Transverse colon (tissue), 4 donors: ENCODE results near the gene ANO9. TPM values are rescaled to one million over a fixed set of nuclear protein-coding genes. Genes with fewer than 3 reads are reported as not detected.

Experiments
- DNase-seq: peaks from one replicate; pipeline ENCODE4 v3.0.0-alpha.2; 2019
- H3K27ac ChIP-seq, 4 donors: fragments of 200-600 bp; sonication (generic); 2 replicates each; pipeline ENCODE4 v1.5.1; 2016 to 2018; ENCODE audit warnings: inconsistent platforms in 4 of 4
- H3K27me3 ChIP-seq: fragments of 200-600 bp; sonication (generic); 2 replicates; pipeline ENCODE4 v1.5.1; 2017; ENCODE audit warnings: inconsistent platforms
- H3K36me3 ChIP-seq, 4 donors: fragments of 200-600 bp; sonication (generic); 2 replicates each; pipeline ENCODE4 v1.5.1; 2017 to 2019; ENCODE audit warnings: inconsistent platforms in 4 of 4
- H3K4me1 ChIP-seq, 4 donors: fragments of 200-600 bp; sonication (generic); 2 replicates each; pipeline ENCODE4 v1.5.1; 2017 to 2020; ENCODE audit warnings: inconsistent platforms in 4 of 4
- H3K4me3 ChIP-seq, 4 donors: fragments of 200-600 bp; sonication (generic); 1 replicate in 1 of 4; 2 replicates in 3 of 4; pipeline versions ENCODE4 v1.5.1 to v1.6.1; 2017 to 2019; ENCODE audit warnings: inconsistent platforms in 4 of 4
- H3K9me3 ChIP-seq, 2 donors: fragments of 200-600 bp; sonication (generic); 2 replicates each; pipeline ENCODE4 v1.5.1; 2017 to 2019; ENCODE audit warnings: inconsistent platforms in 2 of 2
- EP300 ChIP-seq: sonication (generic); formaldehyde crosslinking; IDR thresholded peaks from one replicate; pipeline ENCODE4 v1.6.1; 2017; ENCODE audit warnings: antibody characterized with exemption, low read depth
- POLR2A ChIP-seq: fragments of 450-650 bp; IDR thresholded peaks from one replicate; pipeline ENCODE4 v1.6.1; 2016; ENCODE audit warnings: antibody characterized with exemption, mild to moderate bottlenecking, moderate library complexity
- POLR2AphosphoS5 ChIP-seq, 3 donors: sonication (generic); formaldehyde crosslinking; IDR thresholded peaks; one replicate each; pipeline ENCODE4 v1.6.1; 2016; ENCODE audit warnings: antibody characterized with exemption in 3 of 3
- WGBS, 2 donors: methylation state at CpG; one replicate each; pipeline ENCODE4 v1.1.5; 2018; ENCODE audit warnings: low coverage in 1 of 2; 5-methylcytosine and 5-hydroxymethylcytosine counted together
- in situ Hi-C, 4 donors: fragments of 200-750 bp; cut with MboI; loops; one replicate each; pipeline versions ENCODE4 v1.15.0 to v1.15.1; 2017; ENCODE audit warnings: low sequenced_read_pairs in 3 of 4, low pct_ligation_motif_present in 1 of 4, low pct_unique_long_range_greater_than_20kb in 1 of 4
- intact Hi-C: fragments of 100-400 bp; cut with DNase I; formaldehyde crosslinking; loops from one replicate; pipeline ENCODE4 v1.15.1; 2023; ENCODE audit warnings: low total_unique reads
- total RNA-seq, 4 donors: library from RNA; depleted of rRNA; stranded (reverse); fragments of >200 nt; gene quantifications; one replicate each; pipeline ENCODE4 v1.1.0, GENCODE V29; 2016
- TF ChIP-seq, protein P1 (sequence below), 5 experiments: fragments of 200-600 bp in 3 of 5; fragments of 450-650 bp in 2 of 5; sonication (generic) in 3 of 5; IDR thresholded peaks; 1 replicate in 2 of 5; 2 replicates in 3 of 5; pipeline ENCODE4 v1.5.1; 2016 to 2017; ENCODE audit warnings: antibody characterized with exemption in 5 of 5, inconsistent platforms in 3 of 5, mild to moderate bottlenecking in 2 of 5, moderate library complexity in 1 of 5

The ANO9 gene
- total RNA-seq, 4 donors from 2014 or later: 117 to 490 (median 296) TPM

DNA sequence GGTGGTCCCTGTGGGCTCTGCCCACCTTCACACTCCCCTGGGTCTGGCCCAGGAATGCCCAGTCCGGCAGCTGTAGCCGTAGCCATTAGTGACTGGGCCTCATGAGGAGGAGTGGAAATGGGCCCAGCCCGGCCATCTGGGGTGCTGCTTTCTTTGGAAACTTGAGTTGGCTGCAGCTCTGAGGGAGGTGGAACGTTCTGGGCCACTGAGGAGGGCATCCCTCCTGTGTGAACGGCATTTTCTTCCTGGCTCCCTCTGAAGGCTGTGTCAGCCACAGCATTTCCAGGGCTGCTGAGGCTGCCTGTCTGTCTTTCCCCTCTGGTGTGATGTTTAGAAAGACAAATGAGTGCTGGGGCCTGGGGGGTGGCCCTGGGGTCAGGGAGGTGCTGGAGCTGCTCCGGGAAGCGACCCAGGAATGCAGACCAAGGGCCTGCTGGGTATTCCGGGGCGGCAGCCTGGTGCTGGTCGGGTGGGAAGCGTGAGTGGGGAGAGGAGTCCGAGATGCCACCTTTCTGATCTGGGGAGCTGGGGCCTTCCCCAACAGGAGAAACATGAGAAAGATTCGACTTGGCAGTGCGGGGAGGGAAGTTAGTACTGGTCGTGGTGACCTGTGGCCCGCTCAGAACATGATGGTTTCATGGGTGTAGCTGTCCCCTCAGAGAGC is 35.4 kb upstream of the ANO9 start:
- intact Hi-C loops: no loop called here
- Histone ChIP-seq H3K36me3 (no peaks in the 10 kb centered on the region), H3K4me3 (no peak overlapping the region), H3K4me1 (no peaks in the 10 kb centered on the region), H3K27ac (no peak overlapping the region), H3K9me3 (no peaks in the 10 kb centered on the region), H3K27me3 (no peaks in the 10 kb centered on the region)
- in situ Hi-C loops: no loop called here
- no peak for DNase-seq
- no peak for TF ChIP-seq EP300
- TF ChIP-seq POLR2AphosphoS5 (IDR thresholded peaks at IDR 0.05): no peak
- no peak for TF ChIP-seq POLR2A
- TF ChIP-seq, protein P1, sequence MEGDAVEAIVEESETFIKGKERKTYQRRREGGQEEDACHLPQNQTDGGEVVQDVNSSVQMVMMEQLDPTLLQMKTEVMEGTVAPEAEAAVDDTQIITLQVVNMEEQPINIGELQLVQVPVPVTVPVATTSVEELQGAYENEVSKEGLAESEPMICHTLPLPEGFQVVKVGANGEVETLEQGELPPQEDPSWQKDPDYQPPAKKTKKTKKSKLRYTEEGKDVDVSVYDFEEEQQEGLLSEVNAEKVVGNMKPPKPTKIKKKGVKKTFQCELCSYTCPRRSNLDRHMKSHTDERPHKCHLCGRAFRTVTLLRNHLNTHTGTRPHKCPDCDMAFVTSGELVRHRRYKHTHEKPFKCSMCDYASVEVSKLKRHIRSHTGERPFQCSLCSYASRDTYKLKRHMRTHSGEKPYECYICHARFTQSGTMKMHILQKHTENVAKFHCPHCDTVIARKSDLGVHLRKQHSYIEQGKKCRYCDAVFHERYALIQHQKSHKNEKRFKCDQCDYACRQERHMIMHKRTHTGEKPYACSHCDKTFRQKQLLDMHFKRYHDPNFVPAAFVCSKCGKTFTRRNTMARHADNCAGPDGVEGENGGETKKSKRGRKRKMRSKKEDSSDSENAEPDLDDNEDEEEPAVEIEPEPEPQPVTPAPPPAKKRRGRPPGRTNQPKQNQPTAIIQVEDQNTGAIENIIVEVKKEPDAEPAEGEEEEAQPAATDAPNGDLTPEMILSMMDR (IDR thresholded peaks at IDR 0.05): no peak
- 86% methylated on average over 16 of the region's 16 CpGs; no CpG with 5 or more reads in 1 of the 2 donors for WGBS, 2 donors

DNA sequence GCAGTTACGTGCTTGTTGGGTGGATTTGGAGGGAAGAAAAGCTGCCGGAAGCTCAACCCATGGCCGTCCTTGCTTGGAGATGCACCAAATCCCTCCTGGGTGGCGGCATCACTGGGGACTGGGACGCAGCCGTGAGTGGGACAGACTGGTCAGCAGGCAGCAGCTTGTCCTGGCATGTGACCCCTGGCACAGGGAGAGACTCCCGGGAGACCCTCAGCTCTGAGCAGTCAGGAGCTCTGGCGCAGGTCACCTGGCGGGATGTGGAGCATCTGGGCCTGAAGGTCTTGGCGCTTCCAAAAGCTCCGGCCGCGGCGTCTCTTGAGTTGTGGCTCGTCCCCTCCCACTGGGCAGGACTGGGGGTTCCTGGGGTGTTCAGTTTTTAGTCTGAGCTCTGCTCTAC is 34.6 kb upstream of the ANO9 start:
- no peak for DNase-seq
- in situ Hi-C loops: no loop called here
- H3K36me3 ChIP-seq: no peaks in the 10 kb centered on the region
- WGBS, 2 donors: 94% methylated on average over 15 of the region's 15 CpGs; no CpG with 5 or more reads in 1 of the 2 donors
- no peaks in the 10 kb centered on the region for H3K27me3 ChIP-seq
- no peak overlapping the region for H3K27ac ChIP-seq
- no peaks in the 10 kb centered on the region for H3K4me1 ChIP-seq
- no peaks in the 10 kb centered on the region for H3K9me3 ChIP-seq
- H3K4me3 ChIP-seq: no peak overlapping the region
- TF ChIP-seq POLR2AphosphoS5 (IDR thresholded peaks at IDR 0.05) (no peak), EP300 (no peak), POLR2A (no peak)
- TF ChIP-seq, protein P1 (IDR thresholded peaks at IDR 0.05): no peak
- intact Hi-C loops: no loop called here

DNA sequence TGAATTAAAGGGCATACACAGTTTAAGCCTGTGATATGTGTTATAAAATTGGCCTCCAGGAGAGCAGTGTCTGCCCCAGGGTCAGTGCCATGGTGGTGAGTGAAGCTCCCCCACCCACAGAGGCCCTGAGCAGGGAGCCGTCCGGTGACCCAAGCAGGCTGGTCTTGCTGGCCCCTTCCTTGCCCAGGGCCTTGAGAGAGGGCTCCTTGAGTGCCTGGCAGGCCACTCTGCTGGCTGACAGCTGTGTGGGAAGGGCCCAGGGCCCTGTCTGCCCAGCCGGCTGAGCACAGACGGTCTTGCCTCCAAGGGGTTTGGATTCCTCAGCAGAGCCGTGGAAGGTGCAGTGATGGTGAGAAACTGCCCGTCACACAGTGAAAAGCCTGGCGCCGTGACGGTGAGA is 34.1 kb upstream of the ANO9 start:
- Histone ChIP-seq H3K27me3 (no peaks in the 10 kb centered on the region), H3K4me1 (no peaks in the 10 kb centered on the region), H3K36me3 (no peaks in the 10 kb centered on the region), H3K9me3 (no peaks in the 10 kb centered on the region), H3K27ac (no peak overlapping the region), H3K4me3 (no peak overlapping the region)
- 97% methylated on average over 9 of the region's 9 CpGs; no CpG with 5 or more reads in 1 of the 2 donors for WGBS, 2 donors
- intact Hi-C loops: no loop called here
- no peak for TF ChIP-seq EP300
- TF ChIP-seq POLR2A: no peak
- TF ChIP-seq POLR2AphosphoS5 (IDR thresholded peaks at IDR 0.05): no peak
- in situ Hi-C loops: no loop called here
- no peak for DNase-seq

DNA sequence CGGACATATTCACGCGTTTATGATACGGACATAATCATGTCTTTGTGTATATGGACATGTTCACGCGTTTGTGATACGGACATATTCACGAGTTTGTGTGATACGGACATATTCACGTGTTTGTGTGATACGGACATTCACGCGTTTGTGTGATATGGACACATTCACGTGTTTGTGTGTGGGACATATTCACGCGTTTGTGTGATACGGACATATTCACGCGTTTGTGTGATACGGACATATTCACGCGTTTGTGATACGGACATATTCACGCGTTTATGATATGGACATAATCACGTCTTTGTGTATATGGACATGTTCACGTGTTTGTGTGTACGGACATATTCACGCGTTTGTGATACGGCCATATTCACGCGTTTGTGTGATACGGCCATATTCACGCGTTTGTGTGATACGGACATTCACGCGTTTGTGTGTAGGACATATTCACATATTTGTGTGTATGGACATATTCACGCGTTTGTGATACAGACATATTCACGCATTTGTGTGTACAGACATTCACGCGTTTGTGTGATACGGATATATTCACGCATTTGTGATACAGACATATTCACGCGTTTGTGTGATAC is 33.2 kb upstream of the ANO9 start:
- DNase-seq: no peak
- H3K36me3 ChIP-seq: no peaks in the 10 kb centered on the region
- peaks cover 4 to 8% (median 5%) of the 10 kb centered on the region in 4 donors for H3K4me1 ChIP-seq
- H3K27me3 ChIP-seq: no peaks in the 10 kb centered on the region
- H3K27ac ChIP-seq: no peak overlapping the region
- in situ Hi-C loops (no loop called here), intact Hi-C loops (no loop called here)
- no peaks in the 10 kb centered on the region for H3K9me3 ChIP-seq
- TF ChIP-seq EP300 (no peak), POLR2A (no peak), POLR2AphosphoS5 (IDR thresholded peaks at IDR 0.05) (no peak)
- TF ChIP-seq, protein P1 (IDR thresholded peaks at IDR 0.05): no peak
- no peak overlapping the region for H3K4me3 ChIP-seq
- 90 to 93% methylated on average over 48 of the region's 48 CpGs for WGBS, 2 donors
